ENCODE data around the gene SCIN.
"Not testable (repeated sequence)": the region's sequence is repeated elsewhere in the genome, so short reads cannot be mapped to it uniquely, and the experiment has no call there.

The SCIN gene

GRCh38 chr7:12554351-12554750 lies 16.2 kb upstream of the SCIN start:
- no peak overlapping the region for H3K9ac ChIP-seq (ENCODE audit: low read depth, low read length)
- no peaks in the 10 kb centered on the region for H3K36me3 ChIP-seq (ENCODE audit: insufficient read depth, low read length)
- H3K9me3 ChIP-seq (ENCODE audit: control insufficient read depth, insufficient read depth, low read length): 0 out of 2 replicates have a peak, but pooled peaks cover 7% of the 10 kb centered on the region
- no peaks in the 10 kb centered on the region for H3K4me1 ChIP-seq (ENCODE audit: insufficient read depth, low read length)

GRCh38 chr7:12554872-12555271 lies 15.6 kb upstream of the SCIN start:
- Histone ChIP-seq H3K36me3 (ENCODE audit: insufficient read depth, low read length) (no peaks in the 10 kb centered on the region), H3K9me3 (ENCODE audit: control insufficient read depth, insufficient read depth, low read length) (0 out of 2 replicates have a peak, but pooled peaks cover 7% of the 10 kb centered on the region), H3K4me1 (ENCODE audit: insufficient read depth, low read length) (no peaks in the 10 kb centered on the region), H3K9ac (ENCODE audit: low read depth, low read length) (no peak overlapping the region)

- not testable (repeated sequence) for H3K9ac ChIP-seq (ENCODE audit: low read depth, low read length); H3K9me3 ChIP-seq (ENCODE audit: control insufficient read depth, insufficient read depth, low read length); H3K36me3 ChIP-seq (ENCODE audit: insufficient read depth, low read length); H3K4me1 ChIP-seq (ENCODE audit: insufficient read depth, low read length)
Measured at GRCh38 chr7:12555695-12556094, 14.8 kb upstream of the SCIN start.

GRCh38 chr7:12556139-12556792 lies 14.3 kb upstream of the SCIN start:
- H3K4me1 ChIP-seq (ENCODE audit: insufficient read depth, low read length); H3K36me3 ChIP-seq (ENCODE audit: insufficient read depth, low read length); H3K9ac ChIP-seq (ENCODE audit: low read depth, low read length); H3K9me3 ChIP-seq (ENCODE audit: control insufficient read depth, insufficient read depth, low read length): not testable (repeated sequence)

- H3K9me3 ChIP-seq (ENCODE audit: control insufficient read depth, insufficient read depth, low read length): 0 out of 2 replicates have a peak, but pooled peaks cover 7% of the 10 kb centered on the region
- no peak overlapping the region for H3K9ac ChIP-seq (ENCODE audit: low read depth, low read length)
- no peaks in the 10 kb centered on the region for H3K4me1 ChIP-seq (ENCODE audit: insufficient read depth, low read length)
- H3K36me3 ChIP-seq (ENCODE audit: insufficient read depth, low read length): no peaks in the 10 kb centered on the region
Measured at GRCh38 chr7:12557282-12557681, 13.2 kb upstream of the SCIN start.

GRCh38 chr7:12564996-12565764 lies 5.3 kb upstream of the SCIN start:
- Histone ChIP-seq H3K4me1 (ENCODE audit: insufficient read depth, low read length) (no peaks in the 10 kb centered on the region), H3K9me3 (ENCODE audit: control insufficient read depth, insufficient read depth, low read length) (no peaks in the 10 kb centered on the region), H3K9ac (ENCODE audit: low read depth, low read length) (no peak overlapping the region), H3K36me3 (ENCODE audit: insufficient read depth, low read length) (no peaks in the 10 kb centered on the region)

GRCh38 chr7:12565873-12566272 lies 4.6 kb upstream of the SCIN start:
- H3K36me3 ChIP-seq (ENCODE audit: insufficient read depth, low read length): no peaks in the 10 kb centered on the region
- no peak overlapping the region for H3K9ac ChIP-seq (ENCODE audit: low read depth, low read length)
- no peaks in the 10 kb centered on the region for H3K4me1 ChIP-seq (ENCODE audit: insufficient read depth, low read length)
- no peaks in the 10 kb centered on the region for H3K9me3 ChIP-seq (ENCODE audit: control insufficient read depth, insufficient read depth, low read length)

- H3K4me1 ChIP-seq (ENCODE audit: insufficient read depth, low read length): no peaks in the 10 kb centered on the region
- H3K36me3 ChIP-seq (ENCODE audit: insufficient read depth, low read length): no peaks in the 10 kb centered on the region
- H3K9ac ChIP-seq (ENCODE audit: low read depth, low read length): no peak overlapping the region
- H3K9me3 ChIP-seq (ENCODE audit: control insufficient read depth, insufficient read depth, low read length): no peaks in the 10 kb centered on the region
Measured at GRCh38 chr7:12567015-12567414, 3.5 kb upstream of the SCIN start.

GRCh38 chr7:12569673-12570072 lies 847 bp upstream of the SCIN start:
- Histone ChIP-seq H3K4me1 (ENCODE audit: insufficient read depth, low read length) (no peaks in the 10 kb centered on the region), H3K9me3 (ENCODE audit: control insufficient read depth, insufficient read depth, low read length) (no peaks in the 10 kb centered on the region), H3K36me3 (ENCODE audit: insufficient read depth, low read length) (no peaks in the 10 kb centered on the region), H3K9ac (ENCODE audit: low read depth, low read length) (peak overlapping the region; percentile 49; the same call in 1 of the 2 replicates)

GRCh38 chr7:12570168-12570533 lies 369 bp upstream of the SCIN start:
- no peaks in the 10 kb centered on the region for H3K9me3 ChIP-seq (ENCODE audit: control insufficient read depth, insufficient read depth, low read length)
- H3K36me3 ChIP-seq (ENCODE audit: insufficient read depth, low read length): no peaks in the 10 kb centered on the region
- no peaks in the 10 kb centered on the region for H3K4me1 ChIP-seq (ENCODE audit: insufficient read depth, low read length)
- H3K9ac ChIP-seq (ENCODE audit: low read depth, low read length): peak overlapping the region; percentile 49; the same call in 1 of the 2 replicates

GRCh38 chr7:12571691-12572090 lies 1.2 kb downstream of the SCIN start:
- H3K36me3 ChIP-seq (ENCODE audit: insufficient read depth, low read length): no peaks in the 10 kb centered on the region
- H3K9me3 ChIP-seq (ENCODE audit: control insufficient read depth, insufficient read depth, low read length): no peaks in the 10 kb centered on the region
- H3K4me1 ChIP-seq (ENCODE audit: insufficient read depth, low read length): no peaks in the 10 kb centered on the region
- H3K9ac ChIP-seq (ENCODE audit: low read depth, low read length): no peak overlapping the region

- no peaks in the 10 kb centered on the region for H3K9me3 ChIP-seq (ENCODE audit: control insufficient read depth, insufficient read depth, low read length)
- no peaks in the 10 kb centered on the region for H3K4me1 ChIP-seq (ENCODE audit: insufficient read depth, low read length)
- no peaks in the 10 kb centered on the region for H3K36me3 ChIP-seq (ENCODE audit: insufficient read depth, low read length)
- H3K9ac ChIP-seq (ENCODE audit: low read depth, low read length): no peak overlapping the region
Measured at GRCh38 chr7:12572941-12573575, 2.5 kb downstream of the SCIN start.

- H3K36me3 ChIP-seq (ENCODE audit: insufficient read depth, low read length): no peaks in the 10 kb centered on the region
- no peaks in the 10 kb centered on the region for H3K9me3 ChIP-seq (ENCODE audit: control insufficient read depth, insufficient read depth, low read length)
- H3K4me1 ChIP-seq (ENCODE audit: insufficient read depth, low read length): no peaks in the 10 kb centered on the region
- no peak overlapping the region for H3K9ac ChIP-seq (ENCODE audit: low read depth, low read length)
Measured at GRCh38 chr7:12573885-12574284, 3.4 kb downstream of the SCIN start.

- Histone ChIP-seq H3K4me1 (ENCODE audit: insufficient read depth, low read length) (no peaks in the 10 kb centered on the region), H3K36me3 (ENCODE audit: insufficient read depth, low read length) (no peaks in the 10 kb centered on the region), H3K9ac (ENCODE audit: low read depth, low read length) (no peak overlapping the region), H3K9me3 (ENCODE audit: control insufficient read depth, insufficient read depth, low read length) (no peaks in the 10 kb centered on the region)
Measured at GRCh38 chr7:12578930-12579640, 8.6 kb downstream of the SCIN start.
